Myocyte (in vitro differentiated cells): ENCODE measurements around the gene OR1I1. TPM values are rescaled to one million over a fixed set of nuclear protein-coding genes. Genes with fewer than 3 reads are reported as not detected.
A peak's percentile ranks its signal among the peaks of the same experiment; 100 is the strongest.
"Not testable (repeated sequence)": the region's sequence is repeated elsewhere in the genome, so short reads cannot be mapped to it uniquely, and the experiment has no call there.

Experiments
- DNase-seq: peaks from one replicate; pipeline ENCODE4 v3.0.0-alpha.2; 2012; ENCODE audit warnings: low read depth
- total RNA-seq: library from RNA; depleted of rRNA; stranded (reverse); fragments of >200 nt; gene quantifications from 2 replicates; pipeline ENCODE4 v1.2.3, GENCODE V29; 2014

Gene OR1I1
- total RNA-seq, 1 donor from 2014 or later: not detected

- DNase-seq: not testable (repeated sequence)
Measured at GRCh38 chr19:15097980-15098379, 16.0 kb downstream of the OR1I1 start.

- DNase-seq: no peak
Measured at GRCh38 chr19:15098460-15098859, 16.4 kb downstream of the OR1I1 start.

DNA sequence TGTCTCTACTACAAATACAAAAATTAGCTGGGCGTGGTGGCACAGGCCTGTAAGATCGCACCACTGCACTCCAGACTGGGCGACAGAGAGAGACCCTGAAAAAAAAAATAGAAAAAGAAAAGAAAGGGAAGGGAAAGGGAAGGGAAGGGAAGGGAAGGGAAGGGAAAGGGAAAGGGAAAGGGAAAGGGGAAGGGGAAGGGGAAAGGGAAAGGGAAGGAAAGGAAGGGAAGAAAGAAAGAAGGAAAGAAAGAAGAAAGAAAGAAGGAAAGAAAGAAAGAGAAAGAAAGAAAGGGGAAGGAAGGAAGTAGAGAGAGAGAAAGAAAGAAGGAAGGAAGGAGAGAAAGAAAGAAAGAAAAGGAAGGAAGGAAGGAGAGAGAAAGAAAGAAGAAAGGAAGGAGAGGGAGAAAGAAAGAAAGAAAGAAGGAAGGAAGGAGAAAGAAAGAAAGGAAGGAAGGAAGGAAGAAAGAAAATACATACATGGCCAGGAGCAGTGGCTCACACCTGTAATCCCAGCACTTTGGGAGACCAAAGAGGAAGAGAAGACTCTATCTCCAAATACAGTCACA lies 17.1 kb downstream of the OR1I1 start:
- no peak for DNase-seq

- DNase-seq: peak; percentile 46
Measured at GRCh38 chr19:15101479-15102082, 19.6 kb downstream of the OR1I1 start.

DNA sequence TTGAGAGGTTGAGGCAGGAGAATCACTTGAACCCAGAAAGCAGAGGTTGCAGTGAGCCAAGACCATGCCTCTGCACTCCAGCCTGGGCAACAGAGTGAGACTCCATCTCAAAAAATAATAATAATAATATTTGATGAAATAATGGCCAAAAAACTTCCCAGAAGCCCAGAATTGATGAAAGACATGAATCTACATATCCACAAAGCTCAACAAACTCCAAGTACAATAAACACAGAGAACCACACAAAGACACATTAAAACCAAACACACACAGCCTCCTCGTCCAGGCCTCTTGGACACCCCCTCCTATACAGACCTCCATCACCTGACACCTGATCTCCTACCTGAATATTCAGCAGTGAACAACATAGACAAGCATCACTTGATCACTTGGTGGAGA lies 22.0 kb downstream of the OR1I1 start:
- DNase-seq: no peak

- no peak for DNase-seq
Measured at GRCh38 chr19:15104411-15104810, 22.4 kb downstream of the OR1I1 start.

DNA sequence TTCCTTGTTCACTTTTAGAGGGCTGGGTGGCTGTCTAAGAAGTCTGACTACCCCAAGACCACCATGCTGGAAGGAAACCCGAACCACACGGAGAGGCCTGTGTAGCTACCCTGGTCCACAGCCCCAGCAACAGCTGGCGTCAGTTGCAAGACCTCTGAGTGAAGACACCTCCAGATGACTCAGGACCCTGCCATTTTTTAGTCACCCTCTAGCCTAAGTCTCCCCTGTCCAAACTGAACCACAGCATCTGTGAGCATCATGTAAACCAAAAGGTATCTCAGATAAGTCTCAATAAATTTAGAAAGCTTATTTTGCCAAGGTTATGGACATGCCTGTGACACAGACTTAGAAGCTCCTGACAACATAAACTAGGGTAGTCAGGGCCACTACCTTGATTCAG lies 23.0 kb downstream of the OR1I1 start:
- DNase-seq: no peak

GRCh38 chr19:15107061-15108010 lies 25.3 kb downstream of the OR1I1 start, which contains the start of gene SYDE1:
Gene SYDE1, plus strand, starts transcription at chr19:15107401. Its CDS starts 33 bp downstream, at chr19:15107434.
- peak; percentile 74 for DNase-seq

DNA sequence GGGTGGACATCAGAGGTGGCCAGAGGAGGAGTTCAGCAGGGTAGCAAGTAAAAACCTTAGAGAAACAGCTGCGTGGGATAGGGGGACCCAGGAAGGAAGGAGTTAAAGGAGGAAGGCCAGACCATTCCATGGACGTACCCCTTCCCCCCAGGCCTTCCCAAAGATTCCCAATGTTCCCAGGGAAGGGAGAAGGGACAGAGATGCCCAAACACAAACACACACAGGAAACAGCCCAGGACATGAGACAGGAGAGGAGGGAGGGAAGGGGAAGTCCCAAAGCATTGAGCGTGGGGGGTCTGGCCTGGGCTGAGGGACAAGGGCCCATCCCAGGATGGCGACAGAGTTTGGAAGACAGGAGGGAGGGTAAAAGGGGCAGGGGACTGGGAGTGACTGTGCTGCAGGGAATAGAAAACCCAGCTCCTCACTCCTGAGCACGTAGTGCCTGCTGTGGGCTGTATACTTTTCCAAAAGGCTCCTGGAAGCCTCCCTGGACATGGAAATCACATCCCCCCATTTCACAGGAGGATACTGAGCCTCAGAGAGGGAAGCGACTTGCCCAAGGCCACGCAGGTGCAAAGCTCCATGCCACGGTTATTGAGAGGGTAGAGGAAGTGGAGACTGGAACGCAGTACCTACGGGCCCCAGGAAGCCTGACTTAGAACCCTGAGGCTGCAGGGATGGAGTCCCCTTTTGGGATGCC lies 26.3 kb downstream of the OR1I1 start:
- no peak for DNase-seq

- DNase-seq: no peak
Measured at GRCh38 chr19:15108845-15109767, 27.1 kb downstream of the OR1I1 start.

GRCh38 chr19:15109768-15110417 lies 27.9 kb downstream of the OR1I1 start:
- DNase-seq: no peak

GRCh38 chr19:15110418-15110815 lies 28.4 kb downstream of the OR1I1 start:
- DNase-seq: no peak

GRCh38 chr19:15111758-15112157 lies 29.7 kb downstream of the OR1I1 start:
- DNase-seq: no peak

GRCh38 chr19:15112385-15112784 lies 30.4 kb downstream of the OR1I1 start:
- DNase-seq: no peak

GRCh38 chr19:15113245-15114152 lies 31.5 kb downstream of the OR1I1 start:
- DNase-seq: no peak

DNA sequence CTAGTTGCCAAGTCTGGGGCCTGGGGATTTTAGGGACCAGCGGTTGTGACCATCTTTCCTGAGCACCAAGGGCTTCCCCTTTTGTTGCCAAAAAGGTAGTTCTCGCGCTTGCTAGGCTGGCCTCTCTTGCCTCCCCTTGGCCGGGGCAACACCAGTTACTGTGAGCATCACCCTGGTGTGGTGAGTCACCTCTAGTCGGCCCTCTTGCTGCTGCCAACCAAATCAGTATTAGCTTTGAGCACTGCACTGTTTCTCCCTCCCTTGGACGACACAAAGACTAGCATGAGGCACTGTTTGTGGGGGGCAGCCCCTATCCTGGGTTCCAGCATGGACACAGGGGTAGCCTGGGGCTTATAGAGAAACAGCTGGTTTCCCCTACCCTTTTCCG lies 32.1 kb downstream of the OR1I1 start:
- DNase-seq: peak; percentile 34

- DNase-seq: peak; percentile 32
Measured at GRCh38 chr19:15115080-15115479, 33.1 kb downstream of the OR1I1 start.

DNA sequence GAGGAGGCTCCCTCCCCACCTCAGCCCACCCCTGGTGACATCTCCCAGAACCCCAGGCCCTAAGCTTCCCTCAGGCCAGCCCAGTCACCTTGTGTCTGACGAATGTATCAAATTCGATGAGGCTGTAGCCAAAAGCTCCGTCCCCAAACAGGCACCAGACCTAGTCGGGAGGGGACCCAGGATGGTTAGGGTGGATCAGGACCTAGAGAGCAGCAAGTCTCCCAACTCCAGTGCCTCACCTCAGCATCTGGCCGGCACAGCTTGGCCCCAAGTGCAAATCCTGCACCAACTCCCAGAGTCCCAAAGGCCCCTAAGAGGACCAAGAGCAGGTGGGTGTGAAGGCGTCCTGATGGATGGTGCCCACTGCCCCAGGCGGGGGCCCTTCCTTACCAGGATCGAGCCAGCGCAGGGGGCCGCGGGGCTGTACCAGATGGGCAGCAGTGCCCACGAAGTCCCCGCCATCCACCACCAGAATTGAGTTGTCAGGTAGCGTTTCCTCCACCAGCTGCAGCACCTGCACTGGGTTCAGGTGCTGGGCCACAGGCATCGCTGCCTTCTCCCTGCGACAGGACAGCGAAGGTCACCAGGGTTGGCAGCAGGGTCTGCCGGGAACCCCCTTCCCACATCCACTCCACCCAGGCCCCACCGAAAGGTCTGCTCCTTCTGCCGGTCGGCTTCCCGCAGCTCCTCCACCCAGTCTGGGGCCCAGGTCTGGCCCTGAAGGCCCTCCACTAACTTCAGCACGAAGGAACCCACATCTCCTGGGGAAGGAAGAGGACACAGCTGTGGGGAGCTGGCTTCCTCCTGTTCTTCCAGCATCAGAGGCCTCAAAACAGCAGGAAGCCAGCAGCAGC lies 34.0 kb downstream of the OR1I1 start:
- no peak for DNase-seq
